ENCODE data around the gene PEX1. TPM values are rescaled to one million over a fixed set of nuclear protein-coding genes. Genes with fewer than 3 reads are reported as not detected.

PEX1 gene
- total and polyA plus RNA-seq, 2 of the 4 experiments (the other 2 are of a cell fraction), result 8.1 to 12.7 TPM

DNA sequence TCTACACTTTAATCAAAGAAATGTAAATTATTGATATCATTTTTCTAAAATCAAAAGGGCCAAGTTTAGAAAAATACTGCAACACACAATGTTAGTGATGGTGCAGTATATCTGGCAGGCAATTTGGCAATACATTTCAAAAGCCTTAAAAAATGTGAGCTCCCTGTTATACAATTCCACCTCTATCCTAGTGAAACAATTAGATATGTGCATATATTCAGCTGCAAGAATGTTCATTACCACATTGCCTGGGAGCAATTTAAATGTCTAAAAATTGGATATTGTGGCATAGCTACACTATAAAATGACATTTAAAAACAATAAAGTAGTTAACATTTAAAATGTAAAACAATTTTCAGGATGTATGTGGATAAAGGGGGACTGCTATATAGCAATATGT is 40.5 kb downstream of the PEX1 start:
- Histone ChIP-seq H4K91ac (ENCODE audit: insufficient read depth, low read depth, low read length) (no peak overlapping the region), H3K4me1 (ENCODE audit: control insufficient read depth, insufficient read depth, low read length) (no peaks in the 10 kb centered on the region), H3K18ac (ENCODE audit: low read depth, low read length) (no peak overlapping the region), H2BK5ac (ENCODE audit: low read depth, low read length, poor library complexity, severe bottlenecking) (no peak overlapping the region), H2BK20ac (ENCODE audit: low read depth, low read length) (no peak overlapping the region), H2AFZ (replicated peaks; ENCODE audit: low read length, poor library complexity) (no peak overlapping the region), H3K14ac (replicated peaks; ENCODE audit: low read depth, low read length) (no peak overlapping the region), H3K4me3 (ENCODE audit: insufficient read depth, low read depth, low read length) (no peak overlapping the region), H3K4ac (ENCODE audit: low read depth, low read length) (no peak overlapping the region), H2AK9ac (replicated peaks; ENCODE audit: low read depth, low read length, poor library complexity) (no peak overlapping the region), H3K27me3 (ENCODE audit: control insufficient read depth, insufficient read depth, low read length) (no peaks in the 10 kb centered on the region), H3K27ac (ENCODE audit: insufficient read depth, low read length) (no peak overlapping the region), H3K23ac (ENCODE audit: low read depth, low read length) (no peak overlapping the region), H3K79me1 (ENCODE audit: low read depth in 1 of 2, low read length in 2 of 2) (no peaks in the 10 kb centered on the region), H3K36me3 (ENCODE audit: control insufficient read depth, insufficient read depth, low read length) (peaks cover 17% of the 10 kb centered on the region), H4K20me1 (ENCODE audit: insufficient read depth, low read length) (no peaks in the 10 kb centered on the region), H2BK120ac (ENCODE audit: low read depth, low read length) (no peak overlapping the region), H4K8ac (ENCODE audit: low read depth in 2 of 2, low read length in 2 of 2) (no peak overlapping the region), H2BK15ac (ENCODE audit: low read depth, low read length) (no peak overlapping the region), H3K9me1 (ENCODE audit: insufficient read depth, low read length) (peaks cover 4% of the 10 kb centered on the region; the same call in 1 of the 2 replicates), H2AK5ac (ENCODE audit: low read depth, low read length) (no peak overlapping the region), H3K56ac (ENCODE audit: extremely low read depth, insufficient read depth, low read length) (no peak overlapping the region), H3K9me3 (ENCODE audit: control insufficient read depth, insufficient read depth, low read length) (no peaks in the 10 kb centered on the region), H3K9ac (ENCODE audit: low read depth, low read length) (no peak overlapping the region), H4K5ac (ENCODE audit: low read depth, low read length) (no peak overlapping the region), H3K4me2 (ENCODE audit: low read depth, low read length) (no peak overlapping the region)
- BruUV-seq (replicated peaks), result no TSS peak
- ChIA-PET POLR2A (ENCODE audit: unreplicated experiment) (no interaction called here), CTCF (no interaction called here)
- dilution Hi-C loops (cut with HindIII; ENCODE audit: low sequenced_read_pairs, unreplicated experiment), result no loop called here
- DNase-seq, result no peak
- TF ChIP-seq, protein P1, sequence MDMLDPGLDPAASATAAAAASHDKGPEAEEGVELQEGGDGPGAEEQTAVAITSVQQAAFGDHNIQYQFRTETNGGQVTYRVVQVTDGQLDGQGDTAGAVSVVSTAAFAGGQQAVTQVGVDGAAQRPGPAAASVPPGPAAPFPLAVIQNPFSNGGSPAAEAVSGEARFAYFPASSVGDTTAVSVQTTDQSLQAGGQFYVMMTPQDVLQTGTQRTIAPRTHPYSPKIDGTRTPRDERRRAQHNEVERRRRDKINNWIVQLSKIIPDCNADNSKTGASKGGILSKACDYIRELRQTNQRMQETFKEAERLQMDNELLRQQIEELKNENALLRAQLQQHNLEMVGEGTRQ (IDR thresholded peaks at IDR 0.05; ENCODE audit: low read depth, low read length), result no peak
- no peak for TF ChIP-seq MAZ (IDR thresholded peaks at IDR 0.05; ENCODE audit: borderline replicate concordance, low read depth, low read length)
- no peak for TF ChIP-seq MAFK (IDR thresholded peaks at IDR 0.05; ENCODE audit: low read depth, low read length)
- TF ChIP-seq POLR2A (IDR thresholded peaks at IDR 0.05; ENCODE audit: low read depth, low read length), result no peak
- TF ChIP-seq NFE2L2 (IDR thresholded peaks at IDR 0.05; ENCODE audit: low read depth, low read length), result no peak
- TF ChIP-seq CHD1 (IDR thresholded peaks at IDR 0.05; ENCODE audit: low read depth, low read length), result no peak
- TF ChIP-seq, protein P2, sequence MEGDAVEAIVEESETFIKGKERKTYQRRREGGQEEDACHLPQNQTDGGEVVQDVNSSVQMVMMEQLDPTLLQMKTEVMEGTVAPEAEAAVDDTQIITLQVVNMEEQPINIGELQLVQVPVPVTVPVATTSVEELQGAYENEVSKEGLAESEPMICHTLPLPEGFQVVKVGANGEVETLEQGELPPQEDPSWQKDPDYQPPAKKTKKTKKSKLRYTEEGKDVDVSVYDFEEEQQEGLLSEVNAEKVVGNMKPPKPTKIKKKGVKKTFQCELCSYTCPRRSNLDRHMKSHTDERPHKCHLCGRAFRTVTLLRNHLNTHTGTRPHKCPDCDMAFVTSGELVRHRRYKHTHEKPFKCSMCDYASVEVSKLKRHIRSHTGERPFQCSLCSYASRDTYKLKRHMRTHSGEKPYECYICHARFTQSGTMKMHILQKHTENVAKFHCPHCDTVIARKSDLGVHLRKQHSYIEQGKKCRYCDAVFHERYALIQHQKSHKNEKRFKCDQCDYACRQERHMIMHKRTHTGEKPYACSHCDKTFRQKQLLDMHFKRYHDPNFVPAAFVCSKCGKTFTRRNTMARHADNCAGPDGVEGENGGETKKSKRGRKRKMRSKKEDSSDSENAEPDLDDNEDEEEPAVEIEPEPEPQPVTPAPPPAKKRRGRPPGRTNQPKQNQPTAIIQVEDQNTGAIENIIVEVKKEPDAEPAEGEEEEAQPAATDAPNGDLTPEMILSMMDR (conservative IDR thresholded peaks at IDR 0.05; ENCODE audit: low read depth, low read length), result no peak
- no peak for TF ChIP-seq RCOR1 (IDR thresholded peaks at IDR 0.05; ENCODE audit: insufficient replicate concordance, low read length)
- TF ChIP-seq SMC3 (IDR thresholded peaks at IDR 0.05; ENCODE audit: low read depth, low read length), result no peak
- no peak for TF ChIP-seq BHLHE40 (IDR thresholded peaks at IDR 0.05; ENCODE audit: low read depth, low read length)
- no peak for TF ChIP-seq RAD21 (IDR thresholded peaks at IDR 0.05; ENCODE audit: low read length)
- no peak for TF ChIP-seq RFX5 (IDR thresholded peaks at IDR 0.05; ENCODE audit: low read depth, low read length)
- TF ChIP-seq FOS (IDR thresholded peaks at IDR 0.05; ENCODE audit: low read depth, low read length), result no peak
- TF ChIP-seq, protein P3, sequence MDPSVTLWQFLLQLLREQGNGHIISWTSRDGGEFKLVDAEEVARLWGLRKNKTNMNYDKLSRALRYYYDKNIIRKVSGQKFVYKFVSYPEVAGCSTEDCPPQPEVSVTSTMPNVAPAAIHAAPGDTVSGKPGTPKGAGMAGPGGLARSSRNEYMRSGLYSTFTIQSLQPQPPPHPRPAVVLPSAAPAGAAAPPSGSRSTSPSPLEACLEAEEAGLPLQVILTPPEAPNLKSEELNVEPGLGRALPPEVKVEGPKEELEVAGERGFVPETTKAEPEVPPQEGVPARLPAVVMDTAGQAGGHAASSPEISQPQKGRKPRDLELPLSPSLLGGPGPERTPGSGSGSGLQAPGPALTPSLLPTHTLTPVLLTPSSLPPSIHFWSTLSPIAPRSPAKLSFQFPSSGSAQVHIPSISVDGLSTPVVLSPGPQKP (IDR thresholded peaks at IDR 0.05; ENCODE audit: borderline replicate concordance, low read depth, low read length), result no peak
- in situ Hi-C loops (cut with MboI; ENCODE audit: low sequenced_read_pairs), result no loop called here
- no peak for ATAC-seq (ENCODE audit: low read depth)
- intact Hi-C loops (cut with micrococcal nuclease), result no loop called here

Data from IMR-90 (cell line).